Stimulated activated CD8-positive, alpha-beta memory T cell treated with anti-CD3 and anti-CD28 coated beads, Interleukin-12 subunit alpha, Interleukin-12 subunit beta, amount 100 ng/mL, for 1 hour (primary cell): ENCODE data around the gene USP26.
"Not testable (repeated sequence)": the region's sequence is repeated elsewhere in the genome, so short reads cannot be mapped to it uniquely, and the experiment has no call there.

Source experiments
- DNase-seq: peaks from one replicate; pipeline ENCODE4 v3.0.0-alpha.2; 2020; ENCODE audit warnings: low read depth

The USP26 gene

GRCh38 chrX:133018229-133018628, 78.7 kb downstream of the USP26 start:
- no peak for DNase-seq

DNA sequence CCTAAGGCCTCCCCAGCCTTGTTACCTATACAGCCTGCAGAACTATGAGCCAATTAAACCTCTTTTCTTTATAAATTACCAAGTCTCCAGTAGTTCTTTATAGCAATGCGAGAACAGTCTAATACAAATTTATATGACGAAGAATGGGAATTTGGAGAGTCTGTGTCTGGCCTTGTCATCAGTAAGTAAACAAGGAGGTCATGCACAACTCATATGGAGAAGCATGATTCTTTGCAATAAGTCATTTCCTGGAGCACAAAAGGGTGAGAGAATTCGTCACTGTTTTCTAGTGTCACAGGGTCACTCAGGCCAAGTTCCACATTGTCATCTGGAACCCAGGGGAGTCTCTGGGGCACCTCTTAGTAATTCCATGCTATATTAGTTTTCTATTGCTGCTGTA, 89.5 kb downstream of the USP26 start:
- DNase-seq = no peak

- DNase-seq = no peak
Observed at GRCh38 chrX:133005616-133006015, 91.3 kb downstream of the USP26 start.

GRCh38 chrX:133005042-133005441, 91.9 kb downstream of the USP26 start:
- DNase-seq = no peak

- DNase-seq = no peak
Observed at GRCh38 chrX:132999209-132999608, 97.7 kb downstream of the USP26 start.

- DNase-seq = no peak
Observed at GRCh38 chrX:132990835-132991234, 106.1 kb downstream of the USP26 start.

DNA sequence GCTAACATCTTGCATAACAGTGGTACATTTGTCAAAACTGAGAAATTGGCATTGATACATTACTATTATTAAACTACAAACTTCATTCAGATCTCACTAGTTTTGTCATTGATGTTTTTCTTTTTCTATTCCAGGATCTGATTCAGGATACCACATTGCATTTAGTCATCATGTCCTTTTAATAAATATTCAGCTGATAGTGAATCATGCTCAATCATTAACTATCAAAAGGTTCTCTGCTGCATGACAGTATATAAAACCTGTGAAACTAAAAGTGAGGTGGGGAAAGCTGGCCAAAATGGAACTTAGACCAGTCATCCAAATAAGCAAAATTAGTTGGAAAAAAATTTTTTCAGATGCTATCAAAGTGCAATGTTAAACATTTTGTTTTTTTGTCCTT, 110.4 kb downstream of the USP26 start:
- DNase-seq = no peak

- DNase-seq = no peak
Observed at GRCh38 chrX:132984058-132984650, 112.8 kb downstream of the USP26 start.

DNA sequence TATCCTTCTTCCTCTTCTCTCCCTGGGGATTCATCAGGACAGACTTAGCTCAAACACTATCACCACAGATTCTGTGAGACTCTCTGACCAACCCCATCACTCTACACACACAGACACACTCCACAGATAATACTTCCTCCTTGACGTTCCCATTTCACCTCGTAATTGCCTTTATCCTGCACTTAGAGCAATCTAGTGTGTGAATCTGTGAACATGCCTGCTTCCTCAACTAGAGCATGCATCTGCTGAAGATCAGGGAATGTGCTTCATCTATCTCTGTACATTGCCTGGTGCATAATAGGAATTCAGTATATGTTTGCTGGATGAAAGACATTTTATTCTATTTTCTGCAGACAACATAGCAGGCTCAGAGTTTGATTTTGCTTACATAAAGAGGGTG, 113.4 kb downstream of the USP26 start:
- DNase-seq = no peak

- DNase-seq = not testable (repeated sequence)
Observed at GRCh38 chrX:132980035-132980434, 116.9 kb downstream of the USP26 start.
